Measurements from ENCODE around the gene GDF2.

Gene GDF2

DNA sequence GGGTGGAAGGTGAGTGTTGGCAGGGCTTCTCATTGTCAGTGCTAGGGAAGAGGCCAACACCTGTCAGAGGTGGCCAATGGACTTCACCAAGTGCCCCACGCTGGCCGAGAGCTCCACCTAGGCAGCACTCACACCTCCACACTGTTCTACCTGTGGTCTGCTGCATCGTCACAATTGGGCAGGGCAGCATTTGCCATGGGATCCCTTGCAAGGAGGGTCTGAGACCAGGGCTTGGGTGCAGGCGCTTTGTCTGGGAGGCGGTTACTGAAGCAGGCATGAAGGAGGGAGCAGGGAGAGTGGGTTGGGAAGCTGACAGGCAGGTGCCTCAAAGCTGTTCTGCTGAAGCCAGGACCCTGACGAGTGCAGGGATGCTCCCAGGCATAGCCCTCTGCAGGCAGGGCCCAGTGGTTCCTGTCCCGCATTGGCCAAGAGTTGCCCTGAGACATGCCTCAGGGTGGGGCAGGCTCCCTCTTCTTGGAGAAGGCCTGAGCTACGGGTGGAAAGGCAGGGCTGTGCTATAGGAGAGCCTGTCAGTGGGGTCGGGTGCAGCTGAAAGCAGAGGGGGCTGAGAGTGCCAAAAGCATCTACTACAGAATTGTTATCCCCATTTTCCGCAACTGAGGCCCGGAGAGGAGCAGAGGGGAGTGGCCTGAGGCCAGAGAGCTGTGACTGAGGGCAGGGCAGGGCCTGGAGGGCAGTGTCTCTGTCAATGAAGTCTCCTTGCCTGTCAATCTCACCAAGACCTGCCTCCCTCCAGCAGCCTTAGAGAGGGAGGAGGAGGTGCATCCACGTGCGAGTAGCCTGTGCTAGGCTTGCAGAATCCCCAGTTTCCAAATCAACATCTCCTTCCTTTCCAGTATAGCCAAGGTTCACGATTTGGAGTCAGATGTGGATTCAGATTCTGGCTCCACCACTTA, 29.9 kb downstream of the GDF2 start:
- TF ChIP-seq ZFX (IDR thresholded peaks at IDR 0.05; ENCODE audit: borderline replicate concordance) (no peak), CTCF (IDR thresholded peaks at IDR 0.05) (no peak)
- no peak overlapping the region for H3K27ac ChIP-seq

DNA sequence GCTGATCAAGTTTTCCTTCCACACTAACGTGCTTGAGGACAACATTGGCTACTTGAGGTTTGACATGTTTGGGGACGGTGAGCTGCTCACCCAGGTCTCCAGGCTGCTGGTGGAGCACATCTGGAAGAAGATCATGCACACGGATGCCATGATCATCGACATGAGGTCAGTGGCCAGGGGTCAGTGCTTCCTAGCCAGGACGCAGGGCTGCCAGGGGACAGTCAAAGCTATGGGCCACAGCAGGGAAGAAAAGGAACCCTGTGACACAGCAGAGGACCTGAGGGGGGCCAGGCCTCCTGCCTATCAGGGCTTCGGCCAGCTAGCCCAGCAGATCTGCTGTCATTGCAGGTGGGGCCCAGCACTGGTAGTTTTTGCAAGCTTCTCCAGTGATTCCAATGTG, 31.1 kb downstream of the GDF2 start:
- no peak for TF ChIP-seq ZFX (IDR thresholded peaks at IDR 0.05; ENCODE audit: borderline replicate concordance)
- no peak for TF ChIP-seq CTCF (IDR thresholded peaks at IDR 0.05)
- H3K27ac ChIP-seq: no peak overlapping the region

DNA sequence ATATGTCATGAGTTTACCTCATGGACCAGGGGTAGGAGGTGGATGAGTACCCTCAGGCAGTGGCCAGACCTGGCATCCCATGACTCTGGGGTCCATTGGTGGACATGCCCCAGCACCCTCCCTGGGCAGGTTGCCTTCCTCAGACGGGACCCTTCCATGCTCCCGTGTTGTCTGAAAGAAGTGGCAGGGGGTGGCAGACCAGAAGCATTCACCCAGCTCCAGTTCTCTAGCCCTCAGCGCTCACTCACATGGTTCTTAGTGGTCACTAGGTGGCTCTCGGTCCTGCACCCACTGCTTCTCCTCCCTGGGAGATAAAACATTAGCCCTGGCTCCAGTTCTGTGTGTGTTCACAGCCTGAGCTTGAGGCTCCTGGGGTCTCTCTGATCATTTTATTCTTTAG, 31.9 kb downstream of the GDF2 start:
- no peak for TF ChIP-seq ZFX (IDR thresholded peaks at IDR 0.05; ENCODE audit: borderline replicate concordance)
- H3K27ac ChIP-seq: no peak overlapping the region

GRCh38 chr10:47354900-47355299, 32.6 kb downstream of the GDF2 start:
- no peak overlapping the region for H3K27ac ChIP-seq
- no peak for TF ChIP-seq CTCF (IDR thresholded peaks at IDR 0.05)
- TF ChIP-seq ZFX (IDR thresholded peaks at IDR 0.05; ENCODE audit: borderline replicate concordance): no peak

DNA sequence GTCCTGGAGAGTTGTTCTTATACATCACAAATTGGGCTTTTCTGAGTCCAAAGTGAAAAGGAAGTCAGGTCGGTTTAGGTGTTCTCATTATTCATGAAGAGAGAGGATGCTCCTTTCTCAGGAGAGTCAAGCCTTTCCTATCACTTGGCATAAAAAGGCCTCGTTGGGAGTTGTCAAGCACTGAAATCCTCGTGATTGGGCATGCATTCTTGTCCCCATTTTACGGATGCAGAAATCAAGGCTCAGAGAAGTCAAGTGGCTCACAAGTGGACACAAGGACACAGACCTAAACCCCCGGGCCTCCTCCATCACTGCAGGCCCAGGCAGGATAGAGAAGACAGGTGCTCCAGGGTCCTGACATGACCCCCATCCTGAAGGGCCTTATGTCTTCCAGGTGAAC, 34.5 kb downstream of the GDF2 start:
- TF ChIP-seq ZFX (IDR thresholded peaks at IDR 0.05; ENCODE audit: borderline replicate concordance): no peak
- no peak for TF ChIP-seq CTCF (IDR thresholded peaks at IDR 0.05)
- no peak overlapping the region for H3K27ac ChIP-seq

DNA sequence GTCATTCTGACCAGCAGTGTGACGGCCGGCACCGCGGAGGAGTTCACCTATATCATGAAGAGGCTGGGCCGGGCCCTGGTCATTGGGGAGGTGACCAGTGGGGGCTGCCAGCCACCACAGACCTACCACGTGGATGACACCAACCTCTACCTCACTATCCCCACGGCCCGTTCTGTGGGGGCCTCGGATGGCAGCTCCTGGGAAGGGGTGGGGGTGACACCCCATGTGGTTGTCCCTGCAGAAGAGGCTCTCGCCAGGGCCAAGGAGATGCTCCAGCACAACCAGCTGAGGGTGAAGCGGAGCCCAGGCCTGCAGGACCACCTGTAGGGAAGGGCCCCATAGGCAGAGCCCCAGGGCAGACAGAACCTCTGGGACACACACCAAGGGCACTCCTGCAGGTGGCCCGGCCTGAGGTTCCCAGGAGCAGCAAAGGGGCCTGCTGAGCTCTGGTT, 34.9 kb downstream of the GDF2 start:
- TF ChIP-seq CTCF (IDR thresholded peaks at IDR 0.05) (no peak), ZFX (IDR thresholded peaks at IDR 0.05; ENCODE audit: borderline replicate concordance) (no peak)
- no peak overlapping the region for H3K27ac ChIP-seq

DNA sequence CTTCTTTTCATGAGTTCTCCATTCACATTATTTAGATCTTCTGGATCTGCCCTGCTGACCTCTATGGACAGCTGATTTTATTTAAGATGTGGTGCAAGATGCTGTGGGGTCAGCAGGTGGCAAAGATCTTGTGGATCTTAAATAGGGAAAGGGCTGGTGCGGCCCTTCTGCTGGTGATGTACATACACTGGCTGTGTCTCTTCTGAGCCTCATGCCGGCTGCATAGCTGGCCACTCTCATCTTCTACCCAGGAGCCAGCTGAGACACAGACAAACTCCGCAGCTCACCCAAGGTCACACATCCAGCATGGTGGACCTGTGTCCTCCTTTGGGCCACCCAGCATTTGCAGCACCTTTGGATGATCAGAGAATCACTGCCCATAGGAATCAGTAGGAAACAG, 35.7 kb downstream of the GDF2 start:
- TF ChIP-seq CTCF (IDR thresholded peaks at IDR 0.05) (no peak), ZFX (IDR thresholded peaks at IDR 0.05; ENCODE audit: borderline replicate concordance) (no peak)
- H3K27ac ChIP-seq: no peak overlapping the region

All from 22Rv1 (cell line).